ENCODE results near the gene MGAT5.

The MGAT5 gene

GRCh38 chr2:134457353-134457752, 203.5 kb downstream of the MGAT5 start:
- no peak for TF ChIP-seq MAX (IDR thresholded peaks at IDR 0.05)
- no peak for TF ChIP-seq TEAD4 (IDR thresholded peaks at IDR 0.05)
- TF ChIP-seq TCF12 (IDR thresholded peaks at IDR 0.05; ENCODE audit: low read depth) = no peak
- no peak for TF ChIP-seq ZBTB7A (IDR thresholded peaks at IDR 0.05; ENCODE audit: low read depth)
- no peak for TF ChIP-seq NFIC (IDR thresholded peaks at IDR 0.05)
- no peak for TF ChIP-seq EP300 (IDR thresholded peaks at IDR 0.05; ENCODE audit: borderline replicate concordance)
- TF ChIP-seq CREB1 (IDR thresholded peaks at IDR 0.05; ENCODE audit: low read depth) = no peak
- TF ChIP-seq REST (IDR thresholded peaks at IDR 0.05; ENCODE audit: low read depth) = no peak
- no peak for TF ChIP-seq CEBPB (IDR thresholded peaks at IDR 0.05)

DNA sequence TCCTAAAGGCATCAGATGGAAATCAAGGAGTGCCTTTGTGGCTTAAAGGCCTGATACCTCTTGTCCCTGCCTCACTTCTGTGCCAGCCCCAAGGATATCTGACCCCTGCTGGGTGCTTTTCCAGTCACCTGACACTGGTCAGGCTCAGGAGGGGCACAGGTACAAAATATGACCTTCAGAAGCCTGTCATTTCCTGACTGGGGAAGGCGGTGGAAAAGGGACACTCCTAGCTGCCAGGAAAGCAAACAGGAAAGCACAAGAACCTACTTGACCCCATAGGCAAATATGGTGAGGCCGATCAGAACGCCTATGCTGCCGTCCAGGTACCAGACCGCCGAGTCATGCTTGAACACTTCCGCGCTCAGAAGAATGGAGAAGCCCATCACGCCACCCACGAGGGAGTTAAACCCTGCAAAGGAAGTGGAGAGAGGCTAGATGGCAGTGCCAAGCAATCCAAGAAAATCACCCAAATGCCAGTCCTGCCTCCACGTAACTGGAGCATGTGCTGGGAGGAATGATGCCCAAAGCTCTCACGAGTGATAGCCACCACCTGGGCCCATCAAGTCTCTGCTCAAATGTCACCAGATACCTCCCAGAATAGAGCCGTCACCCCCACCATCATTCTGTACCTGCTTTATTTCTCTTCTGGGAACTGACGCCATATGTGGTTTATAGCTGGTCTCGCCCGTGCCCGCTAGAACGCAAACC, 204.0 kb downstream of the MGAT5 start:
- TF ChIP-seq FOXM1 (IDR thresholded peaks at IDR 0.05; ENCODE audit: borderline replicate concordance, low read depth) (no peak), YY1 (IDR thresholded peaks at IDR 0.05; ENCODE audit: low read depth) (no peak), MAX (IDR thresholded peaks at IDR 0.05) (no peak), TCF12 (IDR thresholded peaks at IDR 0.05; ENCODE audit: low read depth) (no peak), CEBPB (IDR thresholded peaks at IDR 0.05) (no peak), REST (IDR thresholded peaks at IDR 0.05; ENCODE audit: low read depth) (no peak), NFIC (IDR thresholded peaks at IDR 0.05) (no peak), RAD21 (IDR thresholded peaks at IDR 0.05; ENCODE audit: low read depth) (no peak), ZBTB7A (IDR thresholded peaks at IDR 0.05; ENCODE audit: low read depth) (no peak), TAF1 (IDR thresholded peaks at IDR 0.05; ENCODE audit: low read depth) (no peak), CREB1 (IDR thresholded peaks at IDR 0.05; ENCODE audit: low read depth) (no peak), EGR1 (IDR thresholded peaks at IDR 0.05) (no peak), TEAD4 (IDR thresholded peaks at IDR 0.05) (no peak), EP300 (IDR thresholded peaks at IDR 0.05; ENCODE audit: borderline replicate concordance) (no peak)
- TF ChIP-seq, protein P1, sequence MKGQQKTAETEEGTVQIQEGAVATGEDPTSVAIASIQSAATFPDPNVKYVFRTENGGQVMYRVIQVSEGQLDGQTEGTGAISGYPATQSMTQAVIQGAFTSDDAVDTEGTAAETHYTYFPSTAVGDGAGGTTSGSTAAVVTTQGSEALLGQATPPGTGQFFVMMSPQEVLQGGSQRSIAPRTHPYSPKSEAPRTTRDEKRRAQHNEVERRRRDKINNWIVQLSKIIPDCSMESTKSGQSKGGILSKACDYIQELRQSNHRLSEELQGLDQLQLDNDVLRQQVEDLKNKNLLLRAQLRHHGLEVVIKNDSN (IDR thresholded peaks at IDR 0.05) = no peak

DNA sequence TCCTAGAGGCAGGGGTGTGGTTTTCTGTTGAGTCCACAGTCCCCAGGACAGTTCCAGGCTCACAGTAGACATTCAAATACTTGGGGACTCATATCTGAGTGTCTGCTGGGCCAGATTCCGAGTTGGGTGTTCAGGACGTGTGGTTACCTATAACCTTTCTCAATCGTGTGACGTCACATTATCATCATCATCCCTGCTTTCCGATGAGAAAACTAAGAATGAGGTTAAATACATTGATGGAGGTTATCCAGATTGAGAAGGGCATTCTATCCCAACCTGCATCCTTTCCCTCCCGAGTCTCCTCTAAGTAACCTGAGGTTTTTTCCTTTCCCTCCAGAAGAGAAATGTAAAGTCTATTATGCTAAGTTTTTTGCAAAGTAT, 204.6 kb downstream of the MGAT5 start:
- TF ChIP-seq MAX (IDR thresholded peaks at IDR 0.05) = no peak

DNA sequence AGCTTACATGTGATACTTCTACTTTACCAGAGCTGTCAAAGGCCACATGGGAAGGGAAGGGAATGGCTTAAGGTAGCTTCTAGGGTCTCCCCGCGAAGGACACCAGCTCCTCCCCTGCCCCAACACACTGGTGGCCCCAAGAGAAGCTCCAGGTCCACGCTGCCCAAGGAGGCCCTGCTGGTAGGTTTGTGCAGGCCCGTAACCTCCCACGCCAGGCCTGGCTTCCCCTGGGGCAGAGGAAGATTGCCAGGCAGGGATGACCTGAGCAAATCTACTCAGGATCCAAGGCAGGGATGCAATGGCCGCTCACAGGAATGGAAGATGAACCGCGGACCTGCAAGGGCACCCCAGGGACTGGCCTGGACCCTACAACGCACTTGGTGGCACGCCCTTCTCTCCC, 205.1 kb downstream of the MGAT5 start:
- TF ChIP-seq TAF1 (IDR thresholded peaks at IDR 0.05; ENCODE audit: low read depth) = no peak
- TF ChIP-seq ZBTB7A (IDR thresholded peaks at IDR 0.05; ENCODE audit: low read depth) = no peak
- TF ChIP-seq NFIC (IDR thresholded peaks at IDR 0.05) = no peak
- no peak for TF ChIP-seq MAX (IDR thresholded peaks at IDR 0.05)
- TF ChIP-seq CEBPB (IDR thresholded peaks at IDR 0.05) = no peak
- TF ChIP-seq, protein P1 (IDR thresholded peaks at IDR 0.05) = no peak
- no peak for TF ChIP-seq CREB1 (IDR thresholded peaks at IDR 0.05; ENCODE audit: low read depth)
- TF ChIP-seq RAD21 (IDR thresholded peaks at IDR 0.05; ENCODE audit: low read depth) = no peak
- no peak for TF ChIP-seq TEAD4 (IDR thresholded peaks at IDR 0.05)
- no peak for TF ChIP-seq EP300 (IDR thresholded peaks at IDR 0.05; ENCODE audit: borderline replicate concordance)
- no peak for TF ChIP-seq YY1 (IDR thresholded peaks at IDR 0.05; ENCODE audit: low read depth)
- no peak for TF ChIP-seq TCF12 (IDR thresholded peaks at IDR 0.05; ENCODE audit: low read depth)

DNA sequence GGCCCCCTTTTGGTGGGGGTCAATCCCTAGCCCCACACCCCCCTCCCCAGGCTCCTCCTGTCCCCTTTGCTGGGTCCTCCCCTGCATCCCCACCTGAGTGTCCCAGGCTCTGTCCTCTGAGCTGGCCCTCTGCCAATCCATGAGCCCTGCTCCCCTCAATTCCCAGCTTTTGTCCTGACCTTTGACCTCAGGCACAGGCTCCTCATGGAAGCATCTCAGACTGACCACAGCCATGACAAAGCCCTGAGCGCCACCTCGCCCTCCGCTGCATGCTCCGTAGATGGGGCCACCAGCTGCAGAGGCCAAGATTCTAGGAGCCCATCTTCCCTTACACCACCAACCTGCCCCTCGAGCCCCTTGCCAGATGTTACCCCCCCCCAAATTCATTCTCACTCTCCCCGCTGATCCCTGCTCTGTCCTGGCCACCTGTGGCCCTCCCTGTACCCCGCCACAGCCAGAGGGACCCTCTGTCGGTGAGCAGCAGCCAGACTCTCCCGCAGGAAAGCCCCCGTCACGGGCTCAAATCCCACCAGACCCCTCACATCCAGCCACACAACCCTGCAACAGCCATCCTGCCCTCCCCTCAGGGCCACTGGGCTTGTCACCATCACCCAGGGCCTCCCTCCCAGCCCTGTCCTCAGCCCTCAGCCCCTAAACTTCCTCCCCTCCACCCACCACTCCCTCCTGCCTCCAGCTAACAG, 206.0 kb downstream of the MGAT5 start:
- TF ChIP-seq TAF1 (IDR thresholded peaks at IDR 0.05; ENCODE audit: low read depth) (no peak), TEAD4 (IDR thresholded peaks at IDR 0.05) (no peak), CEBPB (IDR thresholded peaks at IDR 0.05) (no peak), REST (IDR thresholded peaks at IDR 0.05; ENCODE audit: low read depth) (no peak), EP300 (IDR thresholded peaks at IDR 0.05; ENCODE audit: borderline replicate concordance) (no peak), RAD21 (IDR thresholded peaks at IDR 0.05; ENCODE audit: low read depth) (no peak), EGR1 (IDR thresholded peaks at IDR 0.05) (no peak)
- TF ChIP-seq, protein P1 (IDR thresholded peaks at IDR 0.05) = no peak
